Suprapubic skin (tissue), 4 donors: ENCODE measurements around the gene OPHN1.

Experiments used
- CTCF ChIP-seq, 2 donors: fragments of 200-600 bp in 1 of 2; fragments of 450-650 bp in 1 of 2; sonication (generic) in 1 of 2; IDR thresholded peaks; one replicate each; pipeline ENCODE4 v1.5.1; 2016 to 2019; ENCODE audit warnings: antibody characterized with exemption in 2 of 2, mild to moderate bottlenecking in 1 of 2, moderate library complexity in 1 of 2
- EP300 ChIP-seq: sonication (generic); formaldehyde crosslinking; IDR thresholded peaks from one replicate; pipeline ENCODE4 v1.6.1; 2017; ENCODE audit warnings: antibody characterized with exemption
- POLR2A ChIP-seq, 2 donors: fragments of 450-650 bp; IDR thresholded peaks; one replicate each; pipeline ENCODE4 v1.6.1; 2017; ENCODE audit warnings: antibody characterized with exemption in 2 of 2, mild to moderate bottlenecking in 2 of 2, moderate library complexity in 2 of 2
- POLR2AphosphoS5 ChIP-seq, 3 donors: sonication (generic); formaldehyde crosslinking; IDR thresholded peaks; one replicate each; pipeline ENCODE4 v1.6.1; 2017; ENCODE audit warnings: antibody characterized with exemption in 3 of 3

- TF ChIP-seq CTCF (IDR thresholded peaks at IDR 0.05) (no peak), POLR2A (IDR thresholded peaks at IDR 0.05) (no peak), POLR2AphosphoS5 (IDR thresholded peaks at IDR 0.05) (no peak), EP300 (no peak)
Observed at GRCh38 chrX:68183612-68184214, 249.6 kb downstream of the OPHN1 start.
